Astrocyte of the hippocampus (primary cell): Measurements from ENCODE around the gene ABCA13.
"Not testable (repeated sequence)": the region's sequence is repeated elsewhere in the genome, so short reads cannot be mapped to it uniquely, and the experiment has no call there.

Experiments
- DNase-seq: peaks from one replicate; pipeline ENCODE4 v3.0.0; 2011; ENCODE audit warnings: low read depth, low spot score

ABCA13 gene, protein sequence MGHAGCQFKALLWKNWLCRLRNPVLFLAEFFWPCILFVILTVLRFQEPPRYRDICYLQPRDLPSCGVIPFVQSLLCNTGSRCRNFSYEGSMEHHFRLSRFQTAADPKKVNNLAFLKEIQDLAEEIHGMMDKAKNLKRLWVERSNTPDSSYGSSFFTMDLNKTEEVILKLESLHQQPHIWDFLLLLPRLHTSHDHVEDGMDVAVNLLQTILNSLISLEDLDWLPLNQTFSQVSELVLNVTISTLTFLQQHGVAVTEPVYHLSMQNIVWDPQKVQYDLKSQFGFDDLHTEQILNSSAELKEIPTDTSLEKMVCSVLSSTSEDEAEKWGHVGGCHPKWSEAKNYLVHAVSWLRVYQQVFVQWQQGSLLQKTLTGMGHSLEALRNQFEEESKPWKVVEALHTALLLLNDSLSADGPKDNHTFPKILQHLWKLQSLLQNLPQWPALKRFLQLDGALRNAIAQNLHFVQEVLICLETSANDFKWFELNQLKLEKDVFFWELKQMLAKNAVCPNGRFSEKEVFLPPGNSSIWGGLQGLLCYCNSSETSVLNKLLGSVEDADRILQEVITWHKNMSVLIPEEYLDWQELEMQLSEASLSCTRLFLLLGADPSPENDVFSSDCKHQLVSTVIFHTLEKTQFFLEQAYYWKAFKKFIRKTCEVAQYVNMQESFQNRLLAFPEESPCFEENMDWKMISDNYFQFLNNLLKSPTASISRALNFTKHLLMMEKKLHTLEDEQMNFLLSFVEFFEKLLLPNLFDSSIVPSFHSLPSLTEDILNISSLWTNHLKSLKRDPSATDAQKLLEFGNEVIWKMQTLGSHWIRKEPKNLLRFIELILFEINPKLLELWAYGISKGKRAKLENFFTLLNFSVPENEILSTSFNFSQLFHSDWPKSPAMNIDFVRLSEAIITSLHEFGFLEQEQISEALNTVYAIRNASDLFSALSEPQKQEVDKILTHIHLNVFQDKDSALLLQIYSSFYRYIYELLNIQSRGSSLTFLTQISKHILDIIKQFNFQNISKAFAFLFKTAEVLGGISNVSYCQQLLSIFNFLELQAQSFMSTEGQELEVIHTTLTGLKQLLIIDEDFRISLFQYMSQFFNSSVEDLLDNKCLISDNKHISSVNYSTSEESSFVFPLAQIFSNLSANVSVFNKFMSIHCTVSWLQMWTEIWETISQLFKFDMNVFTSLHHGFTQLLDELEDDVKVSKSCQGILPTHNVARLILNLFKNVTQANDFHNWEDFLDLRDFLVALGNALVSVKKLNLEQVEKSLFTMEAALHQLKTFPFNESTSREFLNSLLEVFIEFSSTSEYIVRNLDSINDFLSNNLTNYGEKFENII (N-terminal part only)

DNA sequence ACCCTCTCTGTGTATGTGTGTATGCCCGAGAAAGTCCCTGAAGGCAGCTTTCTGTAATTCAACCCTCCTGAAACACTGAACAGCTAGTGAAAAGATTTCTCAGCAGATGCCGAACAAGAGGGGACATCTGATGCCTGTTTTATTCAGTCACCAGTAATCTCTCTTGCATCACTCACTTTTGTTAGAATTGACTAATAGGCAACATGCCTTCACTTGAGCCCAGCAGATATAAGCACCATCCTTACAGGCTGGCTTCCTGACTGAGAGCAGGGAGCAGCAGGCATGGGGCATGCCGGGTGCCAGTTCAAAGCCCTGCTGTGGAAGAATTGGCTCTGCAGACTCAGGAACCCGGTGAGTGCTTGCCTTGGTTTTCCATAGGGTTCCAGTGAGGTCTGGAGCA, at the start of gene ABCA13:
ABCA13 (plus strand) TSS at position 257 of the 400 bp plus-strand sequence; CDS start at position 283, 26 bp downstream.
- DNase-seq, result no peak

DNA sequence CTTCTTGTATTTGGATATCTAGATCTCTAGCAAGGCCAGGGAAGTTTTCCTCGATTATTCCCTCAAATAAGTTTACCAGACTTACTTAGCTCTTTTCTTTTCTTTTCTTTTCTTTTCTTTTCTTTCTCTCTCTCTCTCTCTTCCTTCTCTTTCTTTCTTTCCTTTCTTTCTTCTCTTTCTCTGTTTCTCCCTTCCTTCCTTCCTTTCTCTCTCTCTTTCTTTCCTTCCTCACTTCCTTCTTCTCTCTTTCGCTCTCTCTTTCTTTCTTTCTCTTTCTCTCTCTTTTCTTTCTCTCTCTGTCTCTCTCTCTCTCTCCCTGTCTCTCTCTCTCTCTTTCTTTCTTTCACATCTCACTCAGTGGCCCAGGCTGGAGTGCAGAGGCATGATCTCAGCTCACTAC, 45.2 kb upstream of the ABCA13 start:
- no peak for DNase-seq

DNA sequence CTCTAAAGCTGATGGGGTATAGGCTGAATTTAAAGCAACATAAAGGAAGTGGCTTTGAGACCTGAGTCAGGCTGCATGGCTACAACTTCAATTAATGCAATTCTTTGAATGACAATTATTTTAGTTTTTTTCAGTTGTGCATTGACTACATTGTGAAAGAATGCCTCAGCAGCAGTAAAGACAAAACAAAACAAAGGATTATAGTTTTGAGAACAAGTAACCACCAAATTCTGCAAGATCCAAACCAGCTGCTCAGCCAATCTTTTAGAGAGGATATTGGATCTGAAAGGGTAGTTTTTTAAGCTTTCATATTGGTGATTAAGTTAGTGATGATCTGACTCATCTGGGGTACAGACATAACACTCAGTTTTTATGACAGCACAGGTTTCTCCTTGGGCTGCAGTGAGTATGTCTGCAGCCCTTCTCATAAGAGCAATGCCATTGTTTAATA, 40.6 kb upstream of the ABCA13 start:
- peak; percentile 53 for DNase-seq

DNA sequence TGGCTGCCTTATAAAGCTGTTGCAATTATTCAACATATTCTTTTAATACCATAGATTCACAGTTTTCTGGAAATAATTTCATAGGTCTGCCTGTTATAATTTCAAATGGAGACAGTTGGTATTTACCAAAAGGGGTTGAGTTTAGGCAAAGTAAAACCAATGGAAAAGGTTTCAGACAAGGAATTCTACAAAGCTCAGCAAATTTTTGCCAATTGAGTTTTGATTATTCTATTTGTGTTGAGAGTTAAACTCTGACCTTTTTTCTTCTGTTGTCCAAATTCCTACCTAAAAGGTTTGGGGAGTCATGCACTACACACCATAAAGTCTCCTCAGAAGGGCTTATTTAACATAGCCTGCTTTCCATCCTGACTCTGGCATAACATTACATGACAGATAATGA, 38.5 kb upstream of the ABCA13 start:
- DNase-seq, result no peak

DNA sequence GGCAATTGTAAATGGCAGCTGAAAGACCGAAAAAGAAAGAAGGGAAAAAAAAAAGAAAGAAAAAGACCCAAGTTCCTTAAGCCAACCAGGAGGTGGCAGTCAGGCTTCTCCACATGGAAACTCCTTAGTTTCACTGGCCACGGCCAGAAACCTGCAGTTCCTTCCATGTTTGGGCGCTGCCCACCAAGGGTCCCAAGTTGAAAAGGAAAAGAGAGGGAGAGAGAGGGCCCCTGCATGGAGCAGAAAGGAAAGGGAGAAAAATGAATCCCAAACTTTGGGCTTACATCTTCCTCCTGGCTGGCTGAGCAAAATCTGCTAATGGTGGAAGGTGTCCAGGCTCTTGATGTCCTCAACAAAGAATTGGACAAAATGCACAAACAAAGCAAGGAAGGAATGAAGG, 31.8 kb upstream of the ABCA13 start:
- no peak for DNase-seq

DNA sequence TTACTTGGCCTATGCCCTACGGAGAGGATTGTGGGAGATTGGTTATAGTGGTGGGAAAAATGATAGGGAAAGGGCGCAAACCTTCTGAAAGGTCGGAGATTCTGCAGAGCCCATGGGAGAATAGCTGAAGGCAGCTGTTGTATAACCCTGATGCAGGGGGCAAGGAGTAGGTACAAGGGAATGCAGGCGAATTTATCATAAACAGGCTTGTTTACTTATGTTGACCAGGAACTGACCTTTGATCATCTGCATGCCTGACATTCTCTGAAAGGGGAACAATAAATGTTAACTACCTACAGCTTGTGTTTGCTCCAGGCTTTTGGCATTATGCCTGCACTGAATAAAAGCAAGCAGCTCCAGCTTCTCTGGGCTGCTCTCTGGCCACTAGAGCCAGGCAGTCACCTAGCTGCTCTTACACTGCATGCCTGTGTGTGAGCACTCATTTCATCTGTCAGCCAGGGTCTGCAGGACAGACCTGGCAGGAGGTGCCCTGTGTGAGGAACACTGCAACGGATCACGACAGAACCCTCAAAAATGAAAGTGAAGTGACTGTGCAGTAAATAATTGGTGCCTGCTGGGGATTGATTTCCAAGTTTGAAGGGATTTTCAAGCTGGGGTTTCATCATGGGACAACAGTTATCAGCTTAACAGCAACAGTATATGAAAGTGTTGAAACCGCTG, 31.1 kb upstream of the ABCA13 start:
- DNase-seq, result peak; percentile 34

DNA sequence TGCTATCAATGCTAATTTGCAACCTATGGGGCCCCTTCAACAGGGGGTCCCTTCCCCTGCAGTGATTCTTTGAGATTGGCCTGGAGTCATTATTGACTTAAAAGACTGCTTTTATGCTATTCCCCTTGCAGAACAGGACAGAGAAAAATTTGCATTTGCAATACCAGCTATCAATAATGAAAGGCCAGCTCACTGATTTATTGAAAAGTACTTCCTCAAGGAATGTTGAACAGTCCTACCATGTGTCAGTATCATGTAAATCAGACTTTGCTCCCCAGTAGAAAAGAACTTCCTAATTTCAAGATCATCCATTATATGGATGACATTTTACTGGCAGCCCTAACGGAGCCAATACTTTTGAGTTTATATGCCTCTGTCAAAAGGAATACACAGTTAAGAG, 29.7 kb upstream of the ABCA13 start:
- no peak for DNase-seq

DNA sequence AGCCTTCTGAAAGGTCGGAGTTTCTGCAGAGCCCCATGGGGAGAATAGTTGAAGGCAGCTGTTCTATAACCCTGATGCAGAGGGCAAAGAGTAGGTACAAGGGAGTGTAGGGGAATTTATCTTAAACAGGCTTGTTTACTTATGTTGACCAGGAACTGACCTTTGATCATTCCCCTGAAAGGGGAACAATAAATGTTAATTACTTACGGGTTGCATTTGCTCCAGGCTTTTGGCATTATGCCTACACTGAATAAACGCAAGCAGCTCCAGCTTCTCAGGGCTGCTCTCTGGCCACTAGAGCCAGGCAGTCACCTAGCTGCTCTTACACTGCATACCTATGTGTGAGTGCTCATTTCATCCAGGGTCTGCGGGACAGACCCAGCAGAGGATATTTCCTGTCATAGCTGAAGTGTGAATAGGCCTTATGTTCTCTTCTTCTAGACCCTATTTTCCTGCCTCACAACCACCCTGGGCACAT, 26.9 kb upstream of the ABCA13 start:
- no peak for DNase-seq

DNA sequence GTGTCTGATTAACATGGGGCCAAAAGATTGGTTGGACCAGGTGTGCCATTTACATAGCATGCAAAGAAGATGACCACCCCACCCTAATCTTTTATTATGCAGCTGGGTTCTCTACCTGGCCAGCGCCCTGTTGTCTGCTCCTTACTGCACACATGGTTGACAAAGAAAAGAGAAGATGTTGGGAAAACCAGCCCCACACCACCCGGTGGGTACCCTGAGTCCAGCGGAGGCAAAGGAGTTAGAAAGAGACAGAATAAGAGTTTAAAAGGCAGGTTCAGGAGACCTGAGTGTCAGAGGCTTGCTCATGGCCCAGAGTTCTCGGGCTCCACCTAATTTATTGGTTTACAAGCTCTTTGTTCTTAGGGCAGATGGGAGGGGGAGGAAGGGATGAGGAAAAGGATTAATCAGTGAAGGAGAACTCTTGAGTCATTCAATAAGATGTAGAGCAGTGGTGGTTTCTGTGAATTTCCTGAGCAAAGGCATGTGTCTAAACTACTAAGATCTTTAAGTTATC, 24.1 kb upstream of the ABCA13 start:
- no peak for DNase-seq

DNA sequence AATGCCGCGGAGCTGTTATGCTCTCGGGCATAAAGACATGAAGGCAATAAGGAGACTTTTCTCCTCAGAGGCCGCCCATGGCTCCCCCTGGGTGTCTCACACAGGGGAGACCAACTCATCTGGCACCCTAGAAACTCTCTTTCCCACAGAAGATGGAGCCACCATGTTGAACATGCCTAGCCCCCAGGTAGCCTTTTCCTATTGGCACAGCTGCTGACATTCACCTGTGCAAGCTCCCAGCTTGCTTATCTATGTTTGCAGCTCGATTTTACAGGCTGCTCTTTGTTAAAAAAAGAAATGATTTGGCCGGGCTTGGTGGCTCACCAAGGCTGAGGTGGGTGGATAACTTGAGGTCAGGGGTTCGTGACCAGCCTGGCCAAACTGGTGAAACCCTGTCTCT, 23.6 kb upstream of the ABCA13 start:
- not testable (repeated sequence) for DNase-seq

DNA sequence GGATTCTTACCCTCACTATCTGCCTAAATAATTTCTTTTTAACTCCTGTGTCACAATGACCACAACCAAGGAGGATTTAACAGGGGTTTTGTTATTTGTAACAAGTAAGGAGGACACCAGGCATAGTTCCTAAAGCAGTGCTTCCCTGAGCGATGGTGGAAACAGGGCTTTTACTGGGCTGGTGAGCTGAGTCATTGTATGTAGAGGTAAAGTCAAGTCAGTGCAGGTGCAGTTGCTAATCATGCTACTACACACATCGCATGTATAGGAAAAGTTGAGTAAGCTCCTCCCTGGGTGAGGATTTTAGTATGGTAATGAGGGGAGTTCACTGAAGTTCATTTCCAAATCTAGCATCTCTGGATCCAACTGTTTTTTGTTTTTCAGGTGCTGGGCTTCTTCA, 22.9 kb upstream of the ABCA13 start:
- no peak for DNase-seq

DNA sequence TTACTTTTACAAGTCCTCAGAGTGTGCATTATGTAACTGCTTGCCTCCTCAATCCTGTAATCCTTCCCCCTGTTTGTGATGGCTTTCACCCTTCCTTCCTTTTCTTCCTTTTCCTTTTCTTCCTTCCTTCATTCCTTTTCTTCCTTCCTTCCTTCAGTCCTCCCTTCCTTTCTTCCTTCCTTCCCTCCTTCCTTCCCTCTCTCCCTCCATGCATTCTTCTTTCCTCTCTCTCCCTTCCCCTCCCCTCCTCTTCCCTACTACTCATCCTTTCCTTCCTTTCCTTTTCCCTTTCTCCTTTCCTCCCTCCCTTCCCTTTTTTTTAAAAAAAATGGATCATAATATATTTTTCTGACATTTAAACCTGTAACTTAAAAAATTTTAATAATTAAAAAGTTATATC, 22.2 kb upstream of the ABCA13 start:
- no peak for DNase-seq

DNA sequence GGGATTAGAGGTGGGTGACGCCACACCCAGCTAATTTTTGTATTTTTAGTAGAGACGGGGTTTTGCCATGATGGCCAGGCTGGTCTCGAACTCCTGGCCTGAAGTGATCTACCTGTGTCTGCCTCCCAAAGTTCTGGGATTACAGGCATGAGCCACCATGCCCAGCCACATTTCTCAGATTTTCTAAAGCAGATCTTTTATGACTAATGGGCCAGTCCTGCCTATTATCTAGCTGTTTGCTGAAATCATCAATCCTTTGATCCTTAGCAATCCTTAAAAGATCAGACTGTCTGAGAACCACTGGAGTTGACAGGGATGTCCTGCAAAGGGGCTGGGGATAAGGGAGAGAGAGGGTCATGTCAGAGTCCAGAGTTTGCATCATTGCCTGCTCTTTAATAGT, 21.2 kb upstream of the ABCA13 start:
- no peak for DNase-seq

DNA sequence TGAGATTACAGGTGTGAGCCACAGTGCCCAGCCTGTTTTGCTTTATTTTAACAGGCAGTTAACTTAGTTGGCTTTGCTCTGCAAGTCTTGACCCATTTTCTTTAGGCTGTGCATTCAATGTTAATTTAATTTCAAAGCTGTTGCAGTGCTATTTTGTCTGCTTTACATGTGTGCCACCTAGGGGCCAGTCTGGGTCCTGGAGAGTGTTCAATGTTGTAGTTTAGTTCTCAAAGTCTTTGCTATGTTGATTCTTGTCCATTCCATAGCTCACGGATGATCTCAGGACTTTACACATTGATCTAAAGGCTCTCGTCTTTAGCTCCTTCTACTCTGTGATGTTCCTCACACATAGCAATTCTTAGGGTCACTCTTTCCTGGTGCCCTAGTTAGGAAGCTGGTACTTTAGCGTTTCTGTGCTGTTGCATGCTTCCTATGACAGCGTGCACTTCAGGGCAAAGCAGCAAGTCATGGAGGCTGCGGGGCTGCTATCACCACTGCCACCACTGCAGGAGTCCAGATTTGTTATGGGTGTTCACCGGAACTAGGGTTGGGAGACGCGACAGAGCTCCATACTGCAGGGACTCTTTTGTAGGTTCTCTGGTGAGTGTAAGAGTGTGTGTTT, 16.4 kb upstream of the ABCA13 start:
- DNase-seq, result peak; percentile 65

DNA sequence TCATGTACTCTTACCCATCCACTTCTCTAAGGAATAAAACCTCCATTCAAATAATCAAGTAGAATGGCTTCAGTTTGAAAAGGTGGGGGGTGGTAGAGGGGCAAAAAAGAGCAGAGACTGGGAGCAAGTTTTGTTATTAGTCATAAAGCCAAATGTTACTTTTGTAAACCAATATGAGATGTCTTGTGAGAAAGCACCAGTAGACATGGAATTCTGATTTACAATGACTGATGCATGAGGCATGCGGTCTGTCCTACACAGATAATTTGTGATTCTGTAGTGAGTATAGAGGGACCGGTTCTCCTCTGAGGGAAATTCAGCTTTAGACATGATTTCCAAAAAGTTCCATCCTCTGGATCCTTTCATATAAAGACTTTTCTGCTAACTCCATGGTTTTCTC, 12.9 kb upstream of the ABCA13 start:
- peak; percentile 31 for DNase-seq

DNA sequence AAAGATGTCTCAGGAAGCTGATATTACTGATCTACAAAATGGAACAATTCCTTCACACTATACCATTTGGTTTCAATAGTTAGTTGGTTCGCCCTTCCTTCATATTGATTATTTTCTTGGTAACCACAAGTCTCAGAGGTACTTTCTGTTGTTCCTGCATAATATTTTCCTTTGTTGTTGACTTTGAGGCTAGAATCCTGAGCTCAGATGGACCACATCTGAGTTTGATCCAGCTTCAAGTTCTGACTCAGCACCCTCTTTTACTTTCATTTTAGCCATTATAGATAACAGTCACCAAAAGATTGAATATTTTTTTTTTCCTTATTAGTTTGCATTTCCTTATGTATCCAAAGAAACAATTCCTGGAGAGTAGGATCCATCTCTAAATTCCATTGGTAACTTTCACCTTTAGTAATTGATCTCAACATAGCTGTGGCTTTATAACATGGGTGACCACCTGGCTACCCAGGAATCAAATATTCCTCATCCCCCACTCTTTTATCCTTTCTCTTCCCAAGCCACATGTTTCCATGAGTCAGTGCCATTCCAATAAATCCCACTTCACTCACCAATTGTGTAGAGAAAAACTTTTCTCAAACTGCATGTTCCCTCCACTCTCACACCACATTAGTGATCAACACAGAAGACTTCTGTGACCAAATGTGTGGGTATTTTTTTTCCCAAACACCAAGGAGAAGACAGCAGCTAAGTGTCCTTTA, 9.7 kb upstream of the ABCA13 start:
- peak; percentile 47 for DNase-seq

DNA sequence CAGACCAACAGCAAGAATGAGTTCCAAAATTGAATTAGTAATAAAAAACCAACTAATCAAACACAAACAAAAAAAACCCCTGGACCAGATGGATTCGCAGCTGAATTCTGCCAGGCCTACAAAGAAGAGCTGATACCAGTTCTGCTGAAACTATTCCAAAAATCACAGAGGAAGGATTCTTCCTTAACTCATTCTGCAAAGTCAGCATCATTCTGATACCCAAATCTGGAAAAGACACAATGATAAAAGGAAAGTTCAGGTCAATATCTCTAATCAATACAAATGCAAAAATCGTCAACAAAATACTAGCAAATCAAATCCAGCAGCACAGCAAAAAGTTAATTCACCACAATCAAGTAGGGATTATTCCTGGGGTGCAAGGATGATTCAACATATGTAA, 6.1 kb upstream of the ABCA13 start:
- DNase-seq, result no peak

DNA sequence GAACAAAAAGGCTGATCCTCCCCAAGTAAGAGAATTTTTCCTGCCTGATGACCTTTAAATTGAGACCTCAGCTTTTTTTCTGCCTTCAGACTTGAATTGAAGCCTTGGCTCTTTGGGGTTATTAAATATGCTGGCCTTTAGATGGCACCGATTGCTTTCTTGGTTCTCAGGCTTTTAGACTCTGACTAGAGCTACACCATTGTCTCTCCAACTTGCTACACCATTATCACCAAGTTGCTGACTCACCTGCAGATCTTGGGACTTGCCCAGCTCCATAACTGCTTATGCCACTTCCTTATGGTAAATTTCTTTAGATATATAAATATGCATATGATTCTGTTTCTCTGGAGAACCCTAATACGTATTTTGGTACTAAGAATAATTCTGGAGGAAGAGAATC, 3.1 kb upstream of the ABCA13 start:
- peak; percentile 39 for DNase-seq

DNA sequence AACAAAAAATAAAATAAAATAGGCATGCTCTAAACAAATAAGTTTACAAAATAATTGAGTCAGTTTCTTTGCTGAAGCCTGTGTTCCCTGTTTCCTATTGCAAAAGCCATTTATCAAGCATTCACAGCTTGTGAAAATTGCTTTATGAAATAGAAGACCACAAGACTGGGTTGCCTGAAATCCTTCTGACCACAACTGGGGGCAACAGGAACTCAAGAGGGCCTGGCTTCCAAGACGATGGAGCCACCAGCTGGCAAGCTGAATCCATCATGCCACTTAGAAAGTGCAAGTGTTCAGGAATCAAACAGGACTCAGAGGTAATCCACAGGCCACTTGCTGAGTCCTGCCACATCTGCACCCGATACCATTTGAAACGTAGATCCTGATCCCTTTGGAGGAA, 752 bp upstream of the ABCA13 start:
- DNase-seq, result no peak

DNA sequence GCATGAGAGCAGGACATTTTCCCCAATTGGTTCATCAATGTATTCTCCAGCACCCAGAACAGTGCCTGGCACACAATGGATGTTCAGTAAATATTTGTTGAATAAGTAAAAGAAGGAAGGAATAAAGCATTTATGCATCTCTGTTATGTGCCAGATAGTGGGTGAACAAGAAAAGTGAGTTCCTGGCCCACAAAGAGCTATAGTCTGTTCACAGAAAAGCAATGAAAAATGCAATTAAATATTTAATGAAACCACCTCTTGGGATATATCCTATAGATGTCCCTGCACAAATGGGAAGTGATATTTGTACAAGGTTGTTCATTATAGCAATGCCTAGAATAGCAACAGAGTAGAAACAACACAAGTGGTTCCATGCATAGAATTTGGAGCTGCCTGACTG, 2.1 kb downstream of the ABCA13 start:
- DNase-seq, result no peak
